Measurements from ENCODE around the gene HMGCS1. TPM values are rescaled to one million over a fixed set of nuclear protein-coding genes. Genes with fewer than 3 reads are reported as not detected.

The HMGCS1 gene
- 64.3 and 72.8 TPM in 2 replicates for total RNA-seq

DNA sequence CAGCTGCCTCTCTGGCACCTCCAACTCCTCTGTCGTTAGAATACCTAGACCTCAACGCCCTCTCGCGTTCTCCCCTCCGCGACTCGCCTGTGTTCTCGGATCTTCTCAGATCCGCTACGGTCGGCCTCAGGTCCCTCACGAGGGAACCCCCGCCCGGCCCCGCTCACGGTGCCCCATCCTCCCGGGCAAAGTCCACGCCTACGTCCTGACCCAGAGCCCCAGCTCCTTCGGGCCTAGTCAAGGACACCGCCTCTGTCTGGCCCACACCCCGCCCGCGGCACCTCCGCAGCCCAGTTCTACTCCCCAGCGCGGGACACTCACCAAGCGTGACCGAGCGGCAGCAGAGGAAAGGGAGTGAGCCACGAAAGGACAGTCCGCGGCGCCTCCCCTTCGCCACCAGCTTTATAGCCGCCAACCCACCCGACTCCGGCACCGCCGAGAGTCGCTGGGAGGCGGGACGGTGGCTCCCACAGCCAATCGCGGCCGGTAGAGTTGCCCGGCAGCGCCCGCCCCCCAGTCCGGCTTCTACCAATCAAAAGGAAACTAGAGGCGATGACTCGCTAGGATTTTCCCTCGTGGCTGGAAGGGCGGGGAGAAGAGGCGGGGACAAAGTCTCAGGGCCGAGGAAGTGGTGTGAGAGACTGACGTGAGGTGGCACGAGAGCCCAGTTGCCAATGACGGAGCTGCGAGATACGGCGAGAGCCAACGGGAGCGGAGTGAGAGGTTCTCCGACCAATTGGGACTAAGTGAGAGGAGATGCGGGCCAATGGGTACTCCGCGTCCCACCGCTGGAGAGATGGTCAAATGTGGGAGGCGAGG lies at the start of gene HMGCS1:
TSS of gene HMGCS1 (minus strand) at position 378 of the 819 bp plus-strand sequence. CDS start 14,447 bp downstream, outside the sequence.
- H3K27me3 ChIP-seq (ENCODE audit: control insufficient read depth, insufficient read depth, low read length): no peaks in the 10 kb centered on the region
- TF ChIP-seq, protein P1, sequence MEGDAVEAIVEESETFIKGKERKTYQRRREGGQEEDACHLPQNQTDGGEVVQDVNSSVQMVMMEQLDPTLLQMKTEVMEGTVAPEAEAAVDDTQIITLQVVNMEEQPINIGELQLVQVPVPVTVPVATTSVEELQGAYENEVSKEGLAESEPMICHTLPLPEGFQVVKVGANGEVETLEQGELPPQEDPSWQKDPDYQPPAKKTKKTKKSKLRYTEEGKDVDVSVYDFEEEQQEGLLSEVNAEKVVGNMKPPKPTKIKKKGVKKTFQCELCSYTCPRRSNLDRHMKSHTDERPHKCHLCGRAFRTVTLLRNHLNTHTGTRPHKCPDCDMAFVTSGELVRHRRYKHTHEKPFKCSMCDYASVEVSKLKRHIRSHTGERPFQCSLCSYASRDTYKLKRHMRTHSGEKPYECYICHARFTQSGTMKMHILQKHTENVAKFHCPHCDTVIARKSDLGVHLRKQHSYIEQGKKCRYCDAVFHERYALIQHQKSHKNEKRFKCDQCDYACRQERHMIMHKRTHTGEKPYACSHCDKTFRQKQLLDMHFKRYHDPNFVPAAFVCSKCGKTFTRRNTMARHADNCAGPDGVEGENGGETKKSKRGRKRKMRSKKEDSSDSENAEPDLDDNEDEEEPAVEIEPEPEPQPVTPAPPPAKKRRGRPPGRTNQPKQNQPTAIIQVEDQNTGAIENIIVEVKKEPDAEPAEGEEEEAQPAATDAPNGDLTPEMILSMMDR (IDR thresholded peaks at IDR 0.05; ENCODE audit: insufficient read depth, low read length, poor library complexity, severe bottlenecking): no peak
- H3K36me3 ChIP-seq (ENCODE audit: control insufficient read depth, insufficient read depth, low read length): no peaks in the 10 kb centered on the region
- peak within 1 kb of the TSS; percentile 99 for H3K4me3 ChIP-seq (ENCODE audit: low read depth, low read length)
- peak; percentile 99 for DNase-seq (ENCODE audit: low read depth)

- H3K36me3 ChIP-seq (ENCODE audit: control insufficient read depth, insufficient read depth, low read length): no peaks in the 10 kb centered on the region
- no peak overlapping the region for H3K4me3 ChIP-seq (ENCODE audit: low read depth, low read length)
- H3K27me3 ChIP-seq (ENCODE audit: control insufficient read depth, insufficient read depth, low read length): peaks cover 3% of the 10 kb centered on the region
- TF ChIP-seq, protein P1 (IDR thresholded peaks at IDR 0.05; ENCODE audit: insufficient read depth, low read length, poor library complexity, severe bottlenecking): no peak
- DNase-seq (ENCODE audit: low read depth): no peak
These were observed 45.5 kb upstream of the HMGCS1 start for GRCh38 chr5:43358726-43359125.

DNA sequence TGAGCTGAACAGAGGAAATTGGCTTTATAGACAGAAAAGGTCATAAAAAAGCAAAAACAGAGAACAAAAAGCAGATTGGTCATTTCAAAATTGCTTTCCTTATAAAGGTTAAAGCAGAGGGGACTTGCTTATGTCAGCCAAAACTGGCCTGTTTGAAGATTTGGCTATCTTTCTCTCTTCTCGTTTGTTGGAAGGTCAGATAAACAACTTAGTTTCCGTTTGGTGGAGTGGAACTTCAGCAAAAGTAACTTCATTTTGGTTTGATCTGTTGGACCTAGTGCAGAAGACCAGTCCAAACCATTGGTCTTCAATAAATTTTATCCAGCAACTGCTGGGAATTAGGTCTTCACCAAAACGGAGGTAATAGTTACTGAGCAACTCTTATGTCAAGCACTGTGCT lies 45.1 kb upstream of the HMGCS1 start:
- TF ChIP-seq, protein P1 (IDR thresholded peaks at IDR 0.05; ENCODE audit: insufficient read depth, low read length, poor library complexity, severe bottlenecking): no peak
- no peaks in the 10 kb centered on the region for H3K36me3 ChIP-seq (ENCODE audit: control insufficient read depth, insufficient read depth, low read length)
- no peak for DNase-seq (ENCODE audit: low read depth)

DNA sequence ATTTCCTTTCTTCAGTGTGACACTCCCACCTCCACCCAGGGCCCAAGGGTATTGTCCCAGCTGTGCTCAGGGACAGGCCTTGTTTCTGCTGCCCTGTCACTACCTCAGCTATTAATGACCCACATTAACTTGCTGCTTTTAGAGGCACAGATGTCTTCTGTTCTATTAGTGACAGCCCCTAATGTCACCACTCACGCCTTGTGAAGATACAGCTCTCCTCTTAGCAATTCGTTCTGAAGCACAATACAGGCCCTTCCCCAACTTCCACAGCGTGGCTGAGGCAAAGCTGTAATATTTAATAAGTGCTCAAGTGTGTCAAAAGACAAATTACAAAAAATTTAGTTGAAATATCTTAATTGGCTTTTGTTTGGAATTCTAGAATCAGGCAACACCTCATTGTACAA lies 44.7 kb upstream of the HMGCS1 start:
- Histone ChIP-seq H3K27me3 (ENCODE audit: control insufficient read depth, insufficient read depth, low read length) (no peaks in the 10 kb centered on the region), H3K4me3 (ENCODE audit: low read depth, low read length) (no peak overlapping the region), H3K36me3 (ENCODE audit: control insufficient read depth, insufficient read depth, low read length) (no peaks in the 10 kb centered on the region)
- no peak for DNase-seq (ENCODE audit: low read depth)
- TF ChIP-seq, protein P1 (IDR thresholded peaks at IDR 0.05; ENCODE audit: insufficient read depth, low read length, poor library complexity, severe bottlenecking): no peak

More for the DNA sequence above, 45.1 kb upstream of the HMGCS1 start:
- H3K27me3 ChIP-seq (ENCODE audit: control insufficient read depth, insufficient read depth, low read length): peaks cover under 1% of the 10 kb centered on the region
- no peak overlapping the region for H3K4me3 ChIP-seq (ENCODE audit: low read depth, low read length)

GRCh38 chr5:43357067-43357466 lies 43.9 kb upstream of the HMGCS1 start:
- H3K36me3 ChIP-seq (ENCODE audit: control insufficient read depth, insufficient read depth, low read length): no peaks in the 10 kb centered on the region
- TF ChIP-seq, protein P1 (IDR thresholded peaks at IDR 0.05; ENCODE audit: insufficient read depth, low read length, poor library complexity, severe bottlenecking): no peak
- no peaks in the 10 kb centered on the region for H3K27me3 ChIP-seq (ENCODE audit: control insufficient read depth, insufficient read depth, low read length)
- no peak for DNase-seq (ENCODE audit: low read depth)
- H3K4me3 ChIP-seq (ENCODE audit: low read depth, low read length): no peak overlapping the region

Measured in kidney epithelial cell (primary cell).